Stimulated activated CD8-positive, alpha-beta memory T cell treated with anti-CD3 and anti-CD28 coated beads, Interleukin-12 subunit alpha, Interleukin-12 subunit beta, amount 100 ng/mL, for 24 hours (primary cell): ENCODE results near the gene TNIP2.

Experiments used
- DNase-seq: peaks from one replicate; pipeline ENCODE4 v3.0.0-alpha.2; 2020; ENCODE audit errors: extremely low read depth

TNIP2 gene

DNA sequence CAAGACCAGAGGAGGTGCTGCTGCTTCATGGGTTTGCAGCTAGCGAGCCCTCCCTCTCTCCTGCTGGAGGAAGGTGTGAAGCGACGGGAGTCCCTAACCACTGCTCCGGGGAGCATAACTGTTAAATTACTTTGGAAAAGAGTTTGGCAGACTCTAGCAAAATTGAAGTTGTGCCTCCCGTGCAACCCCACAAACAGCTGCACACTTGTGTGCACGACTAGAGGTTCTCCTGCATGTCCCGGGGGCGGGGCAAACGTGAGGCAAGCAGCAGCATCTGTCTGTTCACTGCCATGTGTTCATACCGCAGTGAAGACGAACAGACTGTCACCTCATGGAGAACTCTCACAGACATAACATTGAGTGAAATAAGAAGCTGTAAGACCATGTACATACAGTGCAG lies 34.5 kb downstream of the TNIP2 start:
- no peak for DNase-seq

GRCh38 chr4:2716236-2716635 lies 39.9 kb downstream of the TNIP2 start:
- no peak for DNase-seq

GRCh38 chr4:2715426-2715825 lies 40.7 kb downstream of the TNIP2 start:
- DNase-seq = no peak

DNA sequence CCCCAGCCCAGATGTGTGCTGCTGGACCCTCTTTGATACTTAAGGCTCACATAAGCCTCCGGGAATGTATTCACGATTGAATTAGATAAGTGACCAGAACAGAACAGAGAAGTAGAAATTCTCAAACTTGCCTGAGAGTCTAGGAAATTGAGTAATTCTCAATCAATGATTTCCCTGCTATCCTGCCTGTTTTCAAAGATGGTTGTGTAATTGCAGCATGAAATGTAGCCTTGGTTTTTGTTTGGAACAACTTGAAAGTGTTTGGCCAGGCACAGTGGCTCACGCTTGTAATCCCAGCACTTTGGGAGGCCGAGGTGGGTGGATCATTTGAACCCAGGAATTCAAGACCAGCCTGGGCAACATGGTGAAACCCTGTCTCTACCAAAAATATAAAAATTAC lies 41.2 kb downstream of the TNIP2 start:
- no peak for DNase-seq

DNA sequence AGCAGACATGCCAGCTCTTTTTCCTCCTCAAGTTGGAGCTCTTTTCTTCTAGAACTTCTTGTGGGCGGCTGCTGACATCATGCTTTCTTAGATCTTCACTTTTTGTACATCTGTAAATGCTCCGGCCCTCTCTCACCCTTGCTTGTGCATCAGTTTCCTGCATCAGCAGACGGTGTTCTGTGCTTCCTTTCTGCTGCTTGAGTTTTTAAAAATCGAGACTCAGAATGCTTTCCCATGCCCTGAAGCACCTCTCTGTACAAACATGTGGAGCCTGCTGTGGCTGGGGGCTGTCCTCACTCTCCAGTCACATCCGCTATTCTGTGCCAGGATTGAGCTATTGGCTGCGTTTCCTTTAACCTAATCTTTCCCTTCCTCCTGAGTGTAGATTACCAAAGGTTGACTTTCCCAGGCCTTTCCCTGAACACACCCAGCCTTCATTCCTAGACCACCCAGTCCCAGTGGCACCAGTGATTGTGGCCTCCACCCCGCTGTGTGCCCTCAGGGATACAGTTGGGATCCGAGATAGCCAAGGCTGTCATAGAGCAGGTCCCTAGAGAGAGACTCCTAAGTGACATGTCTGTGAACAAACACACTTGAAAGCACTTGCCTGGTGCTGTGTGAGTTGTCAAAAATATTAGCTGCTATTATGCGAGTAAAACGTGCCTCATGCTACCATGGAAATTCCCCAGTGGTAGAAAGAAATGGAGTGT lies 41.9 kb downstream of the TNIP2 start:
- no peak for DNase-seq

GRCh38 chr4:2713337-2713736 lies 42.8 kb downstream of the TNIP2 start:
- no peak for DNase-seq

GRCh38 chr4:2712261-2712842 lies 43.8 kb downstream of the TNIP2 start:
- no peak for DNase-seq

DNA sequence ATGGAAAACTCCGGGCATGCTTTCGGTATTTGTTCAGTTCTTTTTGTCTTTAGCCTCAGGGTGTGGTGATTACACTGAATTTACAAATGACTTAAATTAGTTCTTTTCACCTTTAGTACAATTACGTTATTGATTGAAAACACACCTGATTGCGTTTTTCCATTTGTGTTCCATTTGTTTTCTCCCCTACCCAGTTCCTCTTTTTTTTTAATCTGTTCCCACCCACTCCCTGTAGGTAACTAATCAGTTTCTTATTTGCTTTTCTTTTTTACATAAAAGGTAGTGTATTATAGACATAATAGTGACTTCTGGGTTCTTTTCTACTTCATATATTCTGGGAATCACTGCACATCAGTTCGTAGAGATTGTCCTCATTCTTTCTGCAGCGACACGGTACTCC lies 53.4 kb downstream of the TNIP2 start:
- DNase-seq = no peak

DNA sequence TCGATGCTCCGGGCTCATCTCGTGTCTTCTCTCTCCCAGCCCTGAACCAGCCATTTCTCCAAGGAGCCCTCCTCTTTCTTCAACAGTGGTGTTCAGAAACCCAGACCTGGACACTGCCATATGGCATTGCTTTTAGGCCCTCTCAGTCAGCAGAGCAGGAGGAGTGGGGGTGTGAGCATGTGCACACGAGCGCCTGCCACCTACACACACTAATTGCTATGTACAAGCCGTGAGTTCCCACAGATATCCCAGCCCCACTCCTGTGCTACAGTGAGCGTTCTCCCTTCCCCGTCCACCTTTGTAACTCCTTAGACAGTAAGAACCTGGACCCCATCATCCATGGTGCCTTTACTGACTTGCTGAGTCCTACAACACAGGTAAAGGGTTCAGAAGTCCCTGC lies 53.8 kb downstream of the TNIP2 start:
- no peak for DNase-seq

DNA sequence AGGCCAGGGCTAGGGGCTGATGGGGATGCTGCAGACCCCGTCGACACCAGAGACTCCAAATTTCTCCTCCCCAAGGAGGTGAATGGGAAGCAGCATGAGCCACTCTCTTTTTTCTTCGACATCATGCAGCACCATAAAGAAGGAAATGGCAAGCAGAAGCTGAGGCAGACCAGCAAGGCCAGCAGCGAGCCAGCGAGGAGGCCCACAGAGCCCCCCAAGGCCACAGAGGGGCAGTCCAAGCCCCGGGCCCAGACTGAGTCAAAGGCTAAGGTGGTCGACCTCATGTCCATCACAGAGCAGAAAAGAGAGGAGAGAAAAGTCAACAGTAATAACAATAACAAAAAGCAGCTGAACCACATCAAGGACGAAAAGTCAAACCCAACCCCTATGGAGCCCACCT lies 56.1 kb downstream of the TNIP2 start:
- no peak for DNase-seq

- no peak for DNase-seq
Observed at GRCh38 chr4:2699534-2699933, 56.6 kb downstream of the TNIP2 start.

DNA sequence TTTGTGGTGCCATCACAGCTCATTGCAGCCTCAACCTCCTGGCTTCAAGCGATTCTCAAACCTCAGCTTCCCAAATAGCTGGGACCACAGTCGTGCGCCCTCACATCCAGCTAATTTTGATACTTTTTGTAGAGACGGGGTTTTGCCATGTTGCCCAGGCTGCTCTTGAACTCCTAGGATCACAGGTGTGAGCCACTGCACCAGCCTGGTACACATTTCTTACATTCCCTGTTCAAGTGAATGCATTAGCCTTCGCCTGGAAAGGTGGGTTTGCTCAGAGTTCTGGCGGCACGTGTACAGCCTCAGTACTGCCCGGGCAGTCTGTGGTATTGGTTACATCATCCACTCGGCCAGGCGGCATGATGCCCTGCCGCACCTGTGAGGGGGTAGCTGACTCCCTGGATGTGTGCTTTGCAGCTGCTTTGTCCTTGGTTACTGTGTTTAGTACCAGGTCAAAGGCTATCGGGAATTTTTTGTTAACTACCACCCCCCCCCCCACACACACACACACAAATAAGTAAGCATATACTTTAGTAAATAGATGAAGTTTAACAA lies 57.1 kb downstream of the TNIP2 start:
- no peak for DNase-seq

DNA sequence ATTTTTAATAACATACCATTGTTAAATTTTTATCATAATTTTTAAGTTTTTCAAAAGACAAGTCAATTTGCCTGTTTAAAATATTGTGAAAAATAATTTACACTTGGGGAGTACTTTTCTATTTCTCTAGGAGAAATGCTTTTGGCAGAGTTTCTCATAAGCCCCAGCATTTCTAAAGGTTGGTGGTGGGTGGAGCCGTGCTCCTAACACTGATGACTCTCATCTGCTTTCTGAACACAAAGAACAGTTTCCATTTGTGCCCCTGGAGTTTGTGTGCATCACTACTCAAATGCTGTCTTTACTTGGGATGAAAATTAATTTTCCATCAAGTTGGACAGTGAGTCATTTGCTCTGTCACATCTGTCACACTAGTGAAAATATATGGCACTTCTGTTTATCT lies 57.6 kb downstream of the TNIP2 start:
- no peak for DNase-seq

DNA sequence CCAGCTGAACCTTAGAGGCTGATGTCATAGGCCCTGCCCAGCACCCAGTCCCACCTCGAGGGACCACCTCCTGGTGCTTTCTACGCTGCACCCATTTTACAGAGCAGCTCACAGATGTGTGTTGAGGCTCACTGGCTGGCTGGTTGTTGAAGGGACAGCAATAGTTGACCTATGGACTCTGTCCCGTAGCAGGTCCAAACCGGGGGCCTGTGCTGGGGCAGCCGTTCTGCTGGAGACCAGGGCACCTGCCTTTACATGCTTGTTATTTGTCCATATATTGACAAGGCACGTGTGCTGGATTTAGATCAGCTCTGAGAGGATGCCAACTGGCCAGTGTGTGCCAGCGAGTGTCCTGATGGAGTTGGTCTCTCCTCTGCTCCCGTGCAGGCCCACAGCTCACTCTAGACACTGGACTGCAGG lies 58.1 kb downstream of the TNIP2 start:
- DNase-seq = no peak

DNA sequence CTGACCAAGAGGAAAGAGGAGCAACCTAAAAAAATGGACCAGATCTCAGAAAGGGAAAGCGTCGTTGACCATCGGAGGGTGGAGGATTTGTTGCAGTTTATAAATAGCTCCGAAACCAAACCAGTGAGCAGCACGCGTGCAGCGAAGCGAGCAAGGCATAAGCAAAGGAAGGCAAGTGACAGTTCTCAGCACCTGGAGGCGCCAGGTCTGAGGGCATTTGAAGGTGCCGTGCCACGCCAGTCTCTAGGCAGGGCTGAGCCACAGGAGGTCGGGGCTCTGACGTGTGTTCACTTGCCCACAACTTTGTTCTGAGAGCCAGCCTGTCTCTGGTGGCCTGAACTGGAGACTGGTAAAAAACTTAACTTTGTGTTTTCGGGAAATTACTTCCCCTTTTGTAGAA lies 59.7 kb downstream of the TNIP2 start:
- no peak for DNase-seq

- DNase-seq = no peak
Observed at GRCh38 chr4:2695346-2696060, 60.6 kb downstream of the TNIP2 start.

DNA sequence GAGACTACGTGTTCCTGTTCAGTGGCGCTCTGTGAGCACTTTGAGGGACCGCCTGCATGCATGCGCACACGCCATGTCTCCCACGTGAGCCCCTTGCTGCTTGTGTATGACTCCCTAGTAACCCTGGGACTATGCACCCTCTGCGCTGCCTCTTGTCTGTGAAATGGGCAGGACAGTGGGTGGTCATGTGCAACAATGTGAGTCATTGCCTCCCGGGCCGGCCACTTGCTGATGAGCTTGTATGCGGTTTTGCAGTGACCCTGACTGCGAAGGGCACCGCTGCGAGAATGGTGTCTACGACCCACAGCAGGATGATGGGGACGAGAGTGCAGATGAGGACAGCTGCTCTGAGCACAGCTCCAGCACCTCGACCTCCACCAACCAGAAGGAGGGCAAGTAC lies 61.4 kb downstream of the TNIP2 start:
- DNase-seq = no peak

DNA sequence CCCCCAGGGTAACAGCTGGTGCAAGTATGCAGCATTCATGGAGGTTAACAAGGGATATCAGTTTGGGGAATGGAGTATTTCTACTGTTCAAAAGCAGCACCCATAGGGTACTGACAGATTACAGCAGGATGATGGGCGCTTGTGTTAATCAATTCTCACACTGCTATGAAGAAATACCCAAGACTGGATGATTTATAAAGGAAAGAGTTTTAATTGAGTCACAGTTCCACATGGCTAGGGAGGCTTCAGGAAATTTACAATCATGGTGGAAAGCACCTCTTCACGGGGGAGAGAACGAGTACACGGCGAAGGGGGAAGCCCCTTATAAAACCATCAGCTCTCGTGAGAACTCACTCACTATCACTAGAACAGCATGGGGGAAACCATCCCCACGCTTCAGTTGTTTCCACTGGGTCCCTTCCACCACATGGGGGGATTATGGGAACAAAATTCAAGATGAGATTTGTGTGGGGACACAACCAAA lies 64.1 kb downstream of the TNIP2 start:
- DNase-seq = peak; percentile 19
